Right kidney (tissue), 1 donor: Measurements from ENCODE around the gene AMDHD2.
"Not testable (repeated sequence)": the region's sequence is repeated elsewhere in the genome, so short reads cannot be mapped to it uniquely, and the experiment has no call there.

Experiments used
- DNase-seq: peaks from one replicate; pipeline ENCODE4 v3.0.0-alpha.2; 2016

The AMDHD2 gene

GRCh38 chr16:2532494-2533141 lies 12.4 kb downstream of the AMDHD2 start:
- peak; percentile 82 for DNase-seq

DNA sequence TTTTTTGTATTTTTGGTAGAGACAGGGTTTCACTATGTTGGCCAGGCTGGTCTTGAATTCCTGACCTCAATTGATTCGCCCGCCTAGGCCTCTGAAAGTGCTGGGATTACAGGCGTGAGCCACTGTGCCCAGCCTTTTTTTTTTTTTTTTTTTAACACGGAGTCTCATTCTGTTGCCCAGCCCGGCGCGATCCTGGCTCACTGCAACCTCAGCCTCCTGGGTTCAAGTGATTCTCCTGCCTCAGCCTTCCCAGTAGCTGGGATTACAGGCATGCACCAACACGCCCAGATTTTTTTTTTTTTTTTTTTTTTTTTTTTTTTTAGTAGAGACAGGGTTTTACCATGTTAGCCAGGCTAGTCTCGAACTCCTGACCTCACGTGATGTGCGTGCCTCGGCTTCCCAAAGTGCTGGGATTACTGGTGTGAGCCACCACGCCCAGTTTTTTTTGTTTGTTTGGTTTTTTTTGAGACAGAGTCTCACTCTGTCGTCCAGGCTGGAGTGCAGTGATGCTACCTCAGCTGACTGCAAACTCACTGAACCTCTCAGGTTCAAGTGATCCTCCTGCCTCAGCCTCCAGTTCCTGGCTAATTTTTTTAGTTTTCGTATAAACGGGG lies 13.1 kb downstream of the AMDHD2 start:
- not testable (repeated sequence) for DNase-seq

DNA sequence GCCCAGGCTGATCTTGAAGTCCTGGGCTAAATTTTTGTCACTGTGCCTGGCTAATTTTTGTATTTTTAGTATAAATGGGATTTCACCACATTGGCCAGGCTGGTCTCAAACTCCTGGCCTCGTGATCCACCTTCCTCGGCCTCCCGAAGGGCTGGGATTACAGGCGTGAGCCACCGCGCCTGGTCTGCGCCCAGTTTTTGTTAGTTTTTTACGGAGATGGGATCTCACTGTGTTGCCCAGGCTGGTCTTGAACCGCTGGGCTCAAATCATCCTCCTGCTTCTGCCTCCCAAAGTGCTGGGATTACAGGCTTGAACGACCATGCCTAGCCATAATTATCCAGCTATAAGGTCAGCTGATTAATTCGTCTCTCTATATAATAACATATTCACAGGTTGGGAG lies 13.7 kb downstream of the AMDHD2 start:
- DNase-seq, result no peak

- not testable (repeated sequence) for DNase-seq
These were observed 14.2 kb downstream of the AMDHD2 start for GRCh38 chr16:2534335-2534734.

DNA sequence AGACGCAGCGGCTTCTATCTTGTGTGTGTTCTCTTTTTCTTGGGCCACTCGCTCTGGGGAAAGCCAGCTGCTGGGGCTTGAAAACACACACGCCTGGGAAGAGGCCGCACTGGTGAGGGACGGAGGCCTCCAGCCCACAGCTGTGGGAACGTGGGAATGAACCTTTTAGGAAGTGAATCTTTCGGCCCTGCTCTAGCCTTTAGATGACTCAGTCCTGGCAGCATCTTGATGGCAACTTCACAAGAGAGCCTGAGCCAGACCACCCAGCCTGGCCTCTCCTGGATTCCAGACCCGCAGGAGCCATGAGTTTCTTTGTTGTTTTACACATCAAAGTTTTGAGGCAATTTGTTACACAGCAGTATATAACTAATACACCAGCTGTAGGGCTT lies 15.4 kb downstream of the AMDHD2 start:
- DNase-seq, result no peak

DNA sequence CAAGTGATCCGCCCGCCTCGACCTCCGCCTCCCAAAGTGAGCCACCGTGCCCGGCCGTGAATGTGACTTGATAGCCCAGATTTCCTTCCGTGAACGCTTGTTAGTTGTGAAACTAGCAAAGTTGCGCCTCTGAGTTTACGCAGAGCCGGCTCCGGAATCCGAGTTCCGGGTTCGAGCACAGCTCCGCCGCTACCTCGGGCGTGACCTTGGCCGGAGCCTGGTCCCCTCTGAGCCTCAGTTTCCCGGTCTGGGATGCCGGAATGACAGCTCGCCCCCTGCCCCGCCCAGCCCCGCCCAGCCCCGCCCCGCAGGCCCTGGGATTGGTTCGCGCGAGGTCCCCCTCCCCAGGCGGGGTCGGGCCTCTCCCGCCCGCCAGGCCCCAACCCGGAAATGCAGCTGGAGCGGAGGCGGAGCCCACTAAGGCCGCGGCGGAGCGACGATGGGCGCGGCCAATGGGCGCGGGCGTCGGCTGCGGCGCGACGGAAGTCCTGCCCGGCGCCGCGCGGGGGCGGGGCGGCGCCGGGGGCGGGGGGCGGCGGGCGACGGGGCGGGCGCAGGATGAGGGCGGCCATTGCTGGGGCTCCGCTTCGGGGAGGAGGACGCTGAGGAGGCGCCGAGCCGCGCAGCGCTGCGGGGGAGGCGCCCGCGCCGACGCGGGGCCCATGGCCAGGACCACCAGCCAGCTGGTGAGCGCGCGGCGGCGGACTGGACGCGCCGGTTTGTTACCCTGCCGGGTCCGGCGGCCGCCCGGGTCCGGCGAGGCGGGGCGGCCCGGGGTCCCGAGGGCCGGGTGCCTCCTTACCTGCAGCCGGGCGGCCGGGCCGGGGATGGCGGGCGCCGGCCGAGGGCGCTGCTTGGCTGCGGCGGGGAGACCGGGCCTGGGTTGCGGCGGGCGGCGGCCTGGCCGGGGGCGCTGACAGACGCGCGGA lies 17.5 kb downstream of the AMDHD2 start, which contains the start of gene PDPK1:
PDPK1 (plus strand) TSS at position 571 of the 929 bp plus-strand sequence; CDS start at position 663, 92 bp downstream.
- DNase-seq, result peak; percentile 80

- not testable (repeated sequence) for DNase-seq
These were observed 19.1 kb downstream of the AMDHD2 start for GRCh38 chr16:2539192-2539844.

DNA sequence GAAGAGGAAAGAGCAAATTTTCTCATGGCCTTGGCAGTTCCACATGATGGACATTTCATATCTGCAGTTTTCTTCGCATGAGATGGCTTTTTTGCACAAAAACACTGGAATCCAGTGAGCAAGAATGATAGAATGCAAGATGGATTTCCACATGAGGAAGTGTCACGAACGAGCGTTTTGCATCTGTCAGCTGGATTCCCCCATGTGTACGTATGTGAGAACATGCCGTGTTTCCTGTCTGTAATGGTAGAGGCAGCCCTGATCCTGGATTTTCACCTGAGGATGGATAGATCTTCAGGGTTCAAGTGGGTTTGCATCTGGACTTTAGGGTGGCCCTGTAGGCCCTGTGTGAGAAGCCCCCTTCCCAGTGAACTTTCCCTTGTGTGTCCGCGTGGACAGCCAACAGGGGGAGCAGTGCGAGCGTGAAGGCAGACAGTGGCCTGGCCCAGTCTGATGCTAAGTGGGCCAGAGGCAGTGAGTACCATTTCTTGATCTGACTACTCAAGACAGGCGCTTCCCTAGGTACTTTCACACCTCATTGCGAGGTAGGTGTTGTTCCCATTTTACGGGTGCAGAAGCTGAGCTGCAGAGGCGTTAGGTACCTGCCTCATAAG lies 19.8 kb downstream of the AMDHD2 start:
- not testable (repeated sequence) for DNase-seq

- DNase-seq, result not testable (repeated sequence)
These were observed 20.7 kb downstream of the AMDHD2 start for GRCh38 chr16:2540912-2541311.

- not testable (repeated sequence) for DNase-seq
These were observed 21.2 kb downstream of the AMDHD2 start for GRCh38 chr16:2541409-2541808.

DNA sequence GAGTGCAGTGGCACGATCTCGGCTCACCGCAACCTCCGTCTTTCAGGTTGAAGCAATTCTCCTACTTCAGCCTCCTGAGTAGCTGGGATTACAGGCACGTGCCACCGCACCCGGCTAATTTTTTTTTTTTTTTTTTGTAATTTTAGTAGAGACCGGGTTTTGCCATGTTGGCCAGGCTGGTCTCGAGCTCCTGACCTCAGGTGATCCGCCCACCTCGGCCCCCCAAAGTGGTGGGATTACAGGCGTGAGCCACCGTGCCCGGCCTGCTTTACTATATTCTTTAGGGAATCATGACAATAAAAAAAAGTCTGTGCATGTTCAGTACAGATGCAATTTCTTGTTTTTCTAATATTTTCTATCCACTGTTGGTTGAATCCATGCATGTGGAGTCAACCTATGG lies 23.6 kb downstream of the AMDHD2 start:
- DNase-seq, result not testable (repeated sequence)

DNA sequence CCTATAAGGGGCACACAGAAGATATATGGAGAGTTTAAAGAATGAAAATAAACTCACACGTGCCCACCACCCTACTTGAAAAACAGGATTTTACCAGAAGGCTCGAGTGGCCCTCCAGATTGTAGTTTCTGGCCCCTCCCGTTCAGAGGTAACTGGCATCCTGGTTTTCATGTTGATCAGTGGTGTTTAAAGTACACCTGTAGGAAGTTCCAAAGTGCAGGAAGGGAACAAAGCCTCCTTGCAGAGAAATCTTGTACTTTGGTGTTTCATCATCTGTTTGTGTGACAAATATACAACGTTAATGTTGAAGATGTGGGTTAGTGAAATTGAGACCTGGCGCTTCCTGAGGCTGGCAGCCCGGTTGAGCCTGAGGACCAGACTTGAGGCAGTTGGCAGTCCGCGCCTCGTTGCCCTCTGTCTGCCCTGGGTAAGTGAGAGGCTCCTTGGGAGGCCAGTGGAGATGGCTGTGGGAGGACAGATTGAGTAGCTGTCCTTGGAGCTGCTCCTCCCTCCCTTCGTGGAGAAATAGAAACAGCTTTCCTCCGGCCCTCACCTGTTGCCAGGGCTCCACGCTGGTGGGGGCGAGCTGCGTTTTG lies 30.2 kb downstream of the AMDHD2 start:
- DNase-seq, result not testable (repeated sequence)

GRCh38 chr16:2551420-2551889 lies 31.3 kb downstream of the AMDHD2 start:
- not testable (repeated sequence) for DNase-seq

DNA sequence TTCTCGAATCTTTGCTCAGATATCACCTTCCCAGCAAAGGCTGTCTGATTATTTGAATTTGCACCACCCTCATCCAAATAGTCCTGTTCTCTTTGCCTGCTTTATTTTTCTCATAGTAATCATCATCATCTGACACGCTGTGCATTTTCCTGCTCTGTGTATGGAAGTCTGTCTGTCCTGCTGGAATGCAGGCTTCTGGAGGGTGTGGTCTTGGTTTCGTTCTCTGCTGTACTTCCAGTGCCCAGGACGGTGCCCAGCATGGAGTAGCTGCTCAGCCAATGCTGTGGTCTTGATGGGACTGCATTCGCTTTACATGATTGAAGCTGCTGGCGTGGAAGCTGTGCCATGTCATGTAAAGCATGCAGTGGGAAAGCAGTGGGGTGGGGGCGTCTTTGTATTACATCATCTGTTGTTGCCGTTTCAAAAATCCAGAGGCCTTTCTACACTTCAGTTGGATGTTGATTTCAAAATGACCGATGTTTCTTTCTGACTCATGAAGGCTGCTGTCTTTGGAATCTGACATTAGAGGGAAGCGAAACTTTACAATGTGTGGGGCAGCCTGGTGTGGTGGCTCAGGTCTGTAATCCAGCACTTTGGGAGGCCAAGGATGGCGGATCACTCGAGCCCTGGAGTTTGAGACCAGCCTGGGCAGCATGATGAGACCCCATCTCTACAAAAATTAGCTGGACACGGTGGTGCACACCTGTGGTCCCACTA lies 34.7 kb downstream of the AMDHD2 start:
- DNase-seq, result not testable (repeated sequence)

GRCh38 chr16:2557150-2557549 lies 37.0 kb downstream of the AMDHD2 start:
- DNase-seq, result not testable (repeated sequence)

- not testable (repeated sequence) for DNase-seq
These were observed 40.1 kb downstream of the AMDHD2 start for GRCh38 chr16:2560131-2560797.

DNA sequence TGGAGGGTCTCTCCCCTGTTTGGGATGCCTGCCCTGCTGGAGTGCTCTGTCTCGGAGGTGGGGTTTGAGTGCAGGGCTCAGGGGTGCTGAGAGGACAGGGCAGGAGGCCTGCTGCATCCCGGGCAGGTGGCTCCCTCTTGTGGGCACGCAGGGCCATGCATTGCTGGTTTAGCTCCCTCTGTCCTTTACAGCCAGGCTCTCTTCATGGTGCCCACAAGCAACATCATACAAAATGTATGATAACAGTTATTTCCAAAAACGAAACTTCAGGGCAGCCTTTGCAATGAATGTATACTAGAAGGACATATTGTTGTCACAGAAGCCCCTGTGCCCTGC lies 40.6 kb downstream of the AMDHD2 start:
- DNase-seq, result not testable (repeated sequence)

DNA sequence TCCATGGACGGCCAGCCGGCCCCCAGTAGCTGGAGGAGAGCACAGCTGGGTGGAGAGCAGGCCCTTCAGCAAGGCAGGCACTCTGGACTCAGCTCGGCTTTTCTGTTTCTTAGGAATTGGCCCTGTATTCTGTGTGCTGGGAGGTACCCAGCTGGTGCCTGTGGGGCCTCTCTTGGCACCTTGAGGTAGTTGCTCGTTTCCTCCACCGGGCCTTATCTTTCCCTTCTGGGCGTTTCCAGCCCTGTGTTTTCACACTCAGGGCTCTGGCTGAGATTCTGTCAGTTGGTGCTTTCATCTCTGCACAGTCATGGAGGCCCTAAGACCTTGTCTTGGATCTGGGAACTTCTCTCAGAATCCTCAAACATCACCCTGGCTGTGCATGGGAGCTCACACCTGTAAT lies 47.3 kb downstream of the AMDHD2 start:
- not testable (repeated sequence) for DNase-seq

DNA sequence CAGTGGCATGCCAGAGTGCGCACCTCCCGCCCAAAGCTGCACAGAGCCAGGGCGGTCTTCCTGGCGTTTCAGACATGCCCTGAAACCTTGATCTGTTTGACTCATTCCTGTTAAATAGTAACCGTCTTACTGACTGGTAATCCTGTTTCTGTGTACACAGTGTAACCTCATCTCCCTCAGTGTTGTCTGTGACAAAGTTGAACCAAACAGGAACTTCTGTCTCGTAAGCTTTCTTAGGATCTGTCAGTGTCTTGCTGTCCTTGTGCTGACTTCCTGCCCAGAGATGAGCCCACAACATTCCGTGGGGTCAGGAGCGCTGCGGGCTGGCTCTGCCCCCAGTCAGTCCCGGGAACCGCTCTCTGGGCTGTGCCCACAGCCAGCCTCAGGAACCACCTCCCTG lies 48.4 kb downstream of the AMDHD2 start:
- DNase-seq, result not testable (repeated sequence)

DNA sequence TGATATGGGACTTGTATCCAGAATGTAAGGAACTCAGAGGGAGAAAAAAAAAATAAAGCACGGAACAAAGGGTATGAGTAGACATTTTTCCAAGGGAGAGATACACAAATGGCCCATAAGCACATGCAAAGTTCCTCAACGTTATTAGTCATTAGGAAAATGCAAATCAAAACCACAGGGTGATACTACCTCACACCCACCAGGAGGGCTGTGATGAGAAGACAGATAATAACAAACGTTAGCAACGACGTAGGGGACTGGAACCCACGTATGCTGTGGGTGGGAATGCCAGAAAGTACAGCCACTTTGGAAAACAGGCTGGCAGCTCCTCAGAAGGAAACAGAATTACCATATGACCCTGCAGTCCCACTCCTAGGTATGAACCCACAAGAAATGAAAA lies 52.5 kb downstream of the AMDHD2 start:
- not testable (repeated sequence) for DNase-seq
